RPMI8226 (cell line): ENCODE data around the gene ATP5MK.
"Not testable (repeated sequence)": the region's sequence is repeated elsewhere in the genome, so short reads cannot be mapped to it uniquely, and the experiment has no call there.

Source experiments
- DNase-seq: peaks from one replicate; pipeline ENCODE4 v3.0.0-alpha.2; 2015

Gene ATP5MK

GRCh38 chr10:103395754-103396066 lies 565 bp downstream of the ATP5MK start:
- DNase-seq = peak; percentile 5

- no peak for DNase-seq
Measured at GRCh38 chr10:103394180-103394579, 2.1 kb downstream of the ATP5MK start.

- no peak for DNase-seq
Measured at GRCh38 chr10:103382769-103383168, 13.5 kb downstream of the ATP5MK start.

GRCh38 chr10:103374263-103374662 lies 22.0 kb downstream of the ATP5MK start:
- no peak for DNase-seq

- DNase-seq = no peak
Measured at GRCh38 chr10:103373544-103373943, 22.7 kb downstream of the ATP5MK start.

GRCh38 chr10:103367782-103368518 lies 28.3 kb downstream of the ATP5MK start, which contains the start of gene TAF5:
TAF5 (plus strand) TSS chr10:103367976; CDS start chr10:103367990, 14 bp downstream.
- peak; percentile 94 for DNase-seq

- DNase-seq = no peak
Measured at GRCh38 chr10:103367379-103367781, 28.9 kb downstream of the ATP5MK start.

- not testable (repeated sequence) for DNase-seq
Measured at GRCh38 chr10:103360791-103361190, 35.5 kb downstream of the ATP5MK start.

- DNase-seq = not testable (repeated sequence)
Measured at GRCh38 chr10:103359493-103359892, 36.8 kb downstream of the ATP5MK start.

- no peak for DNase-seq
Measured at GRCh38 chr10:103355906-103356599, 40.2 kb downstream of the ATP5MK start.

GRCh38 chr10:103354567-103354966 lies 41.7 kb downstream of the ATP5MK start:
- DNase-seq = not testable (repeated sequence)

- DNase-seq = no peak
Measured at GRCh38 chr10:103353281-103353680, 43.0 kb downstream of the ATP5MK start.

GRCh38 chr10:103350517-103351260 lies 45.6 kb downstream of the ATP5MK start, which contains the start of gene PCGF6:
PCGF6 (minus strand) TSS chr10:103351140; CDS start chr10:103351066, 74 bp downstream.
- DNase-seq = peak; percentile 81

GRCh38 chr10:103350175-103350516 lies 46.1 kb downstream of the ATP5MK start:
- no peak for DNase-seq
